Posterior vena cava (tissue), 2 donors: ENCODE results near the gene SON. TPM values are rescaled to one million over a fixed set of nuclear protein-coding genes. Genes with fewer than 3 reads are reported as not detected.
"Not testable (repeated sequence)": the region's sequence is repeated elsewhere in the genome, so short reads cannot be mapped to it uniquely, and the experiment has no call there.

Source experiments
- DNase-seq: peaks from one replicate; pipeline ENCODE4 v3.0.0-alpha.2; 2020; ENCODE audit warnings: low spot score
- intact Hi-C, 2 donors: fragments of 100-400 bp; cut with DNase I; formaldehyde crosslinking; loops; one replicate each; pipeline versions ENCODE4 v1.14.1 to v1.14.2; 2022 to 2023
- total RNA-seq, 2 donors: library from RNA; stranded (reverse); fragmentation: NEBNext Ultra II Directional; extraction: Animal tissue kit (Norgen Biotek cat#: 25700); gene quantifications; one replicate each; pipeline ENCODE4 v1.2.1, GENCODE V29; 2021
- donor health status: DM: yes; HTN: yes; CAD: no.
- donor health status: DM: yes; HTN: yes; CAD: no.

SON gene
- total RNA-seq, 2 donors from 2014 or later, result 220 to 221 TPM

DNA sequence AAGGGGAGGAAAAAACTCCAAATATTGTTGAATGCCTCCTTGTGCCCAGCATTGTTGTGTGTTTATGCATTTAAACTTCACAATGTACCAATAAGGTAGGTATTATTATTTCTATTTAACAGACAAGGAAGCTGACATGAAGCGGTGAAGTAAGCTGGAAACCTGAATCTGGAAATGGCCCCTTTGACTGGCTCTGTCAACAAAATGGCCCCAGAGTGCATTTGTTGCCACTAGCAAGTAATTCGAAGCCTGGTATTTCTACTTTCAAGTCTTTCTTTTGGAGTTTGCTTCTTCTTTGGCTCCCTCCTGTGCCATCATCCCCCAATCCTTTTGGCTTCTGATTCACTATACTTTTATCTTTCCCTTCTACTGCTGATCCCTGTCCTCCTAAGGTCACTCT is 75.6 kb downstream of the SON start:
- intact Hi-C loops, result no loop called here
- DNase-seq, result no peak

DNA sequence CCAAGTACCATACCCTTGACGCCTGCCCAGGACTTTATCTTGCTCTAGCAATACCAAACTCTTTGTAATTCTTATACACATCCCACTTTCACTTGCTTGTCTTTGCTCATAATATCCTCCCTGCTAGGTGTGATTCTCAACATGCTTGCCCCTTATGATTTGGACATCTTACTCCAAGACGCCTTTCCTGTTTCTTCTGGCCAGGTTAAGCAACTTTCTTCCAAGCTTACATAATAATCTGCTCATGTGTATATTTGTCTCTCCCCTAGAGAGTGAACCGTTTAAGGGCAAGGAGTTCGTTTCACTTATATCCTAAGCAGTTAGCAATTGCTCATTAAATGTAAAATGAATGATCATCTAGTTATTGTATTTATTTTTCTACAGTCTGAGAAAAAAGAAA is 76.9 kb downstream of the SON start:
- intact Hi-C loops, result no loop called here

DNA sequence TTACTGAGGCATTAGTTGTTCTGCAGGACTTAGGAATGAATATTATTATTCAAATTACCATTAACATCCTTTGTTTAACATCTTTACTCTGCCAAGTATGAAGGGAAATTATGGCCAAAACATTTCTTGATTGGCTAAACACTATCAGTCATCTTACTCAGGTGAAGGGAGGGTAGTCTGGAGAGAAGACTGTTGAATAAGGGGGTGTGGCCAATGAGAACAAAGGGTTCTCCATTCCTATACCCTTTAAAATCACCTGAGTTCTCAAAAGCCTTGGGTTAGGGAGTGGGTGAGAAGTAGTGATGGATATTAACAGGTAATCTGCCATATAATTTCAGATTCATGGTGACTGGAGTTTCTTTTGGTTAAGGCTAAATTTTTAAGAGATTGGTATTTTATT is 79.4 kb downstream of the SON start:
- intact Hi-C loops, result no loop called here
- no peak for DNase-seq

More for the DNA sequence above, 76.9 kb downstream of the SON start:
- DNase-seq, result no peak

DNA sequence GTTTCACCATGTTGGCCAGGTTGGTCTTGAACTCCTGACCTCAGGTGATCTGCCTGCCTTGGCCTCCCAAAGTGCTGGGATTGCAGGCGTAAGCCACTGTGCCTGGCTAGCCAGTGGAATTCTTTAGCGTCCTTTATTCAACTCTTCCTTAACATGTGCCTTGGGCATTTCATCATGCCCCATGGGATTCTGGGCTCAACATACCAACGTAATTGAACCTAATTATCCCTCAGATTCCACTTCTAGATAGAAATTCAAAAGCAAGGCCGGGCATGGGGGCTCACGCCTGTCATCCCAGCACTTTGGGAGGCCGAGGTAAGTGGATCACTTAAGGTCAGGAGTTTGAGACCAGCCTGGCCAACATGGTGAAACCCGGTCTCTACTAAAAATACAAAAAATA is 83.3 kb downstream of the SON start:
- DNase-seq, intact Hi-C loops: not testable (repeated sequence)

Other genes starting within 250 kb of the SON start
- gene IFNAR1, start 218.1 kb upstream of the SON start, total RNA-seq, result 10 to 100 TPM; 38.5 to 46.2 TPM
- 10 to 100 TPM; 50.2 to 51.0 TPM for gene IFNGR2, start 139.6 kb upstream of the SON start, total RNA-seq
- gene TMEM50B, start 63.1 kb upstream of the SON start, total RNA-seq, result 10 to 100 TPM; 34.2 to 49.1 TPM
- 1 to 10 TPM; 1.3 to 1.6 TPM for gene DNAJC28, start 51.3 kb upstream of the SON start, total RNA-seq
- 10 to 100 TPM; 52.6 to 57.6 TPM for gene GART, start 921 bp upstream of the SON start, total RNA-seq
- 1 to 10 TPM; 5.1 to 7.1 TPM for gene DONSON, start 45.6 kb downstream of the SON start, total RNA-seq
- 10 to 100 TPM; 38.7 to 40.4 TPM for gene CRYZL1, start 98.7 kb downstream of the SON start, total RNA-seq
- gene ITSN1, start 99.5 kb downstream of the SON start, total RNA-seq, result 10 to 100 TPM; 60.9 to 73.0 TPM